ENCODE data around the gene C1orf52. TPM values are rescaled to one million over a fixed set of nuclear protein-coding genes. Genes with fewer than 3 reads are reported as not detected.

Gene C1orf52
- 30.8 and 32.2 TPM in 2 replicates for total RNA-seq
- long read RNA-seq, transcript C1orf52-201 (4 exons, 3,391 nt): major isoform, 78 of 106 reads
- long read RNA-seq, transcript C1orf52-203 (3 exons, 1,219 nt): minor isoform, 23 of 106 reads
- long read RNA-seq, partial matches to known transcripts: 3 of 106 reads
- long read RNA-seq, other reads (novel, unspliced or antisense): 2 of 106 reads

GRCh38 chr1:85259118-85259911, at the start of gene C1orf52:
Gene C1orf52, minus strand, starts transcription at chr1:85259662. Its CDS starts 29 bp downstream, at chr1:85259633.
- Mint-ChIP-seq H3K4me1 (ENCODE audit: unreplicated experiment) (peaks cover 25% of the 10 kb centered on the region), H3K27me3 (ENCODE audit: unreplicated experiment) (no peaks in the 10 kb centered on the region), H3K27ac (ENCODE audit: unreplicated experiment) (peak within 1 kb of the TSS; percentile 95), H3K4me3 (ENCODE audit: unreplicated experiment) (peak within 1 kb of the TSS; percentile 97), H3K9me3 (ENCODE audit: unreplicated experiment) (peaks cover 5% of the 10 kb centered on the region), H3K36me3 (ENCODE audit: unreplicated experiment) (peaks cover 35% of the 10 kb centered on the region)
- peak; percentile 99 for TF ChIP-seq CTCF (IDR thresholded peaks at IDR 0.05)
- peak; percentile 99 for DNase-seq (ENCODE audit: extremely low spot score, unreplicated experiment)

- no peak for TF ChIP-seq CTCF (IDR thresholded peaks at IDR 0.05)
- no peak for DNase-seq (ENCODE audit: extremely low spot score, unreplicated experiment)
- H3K4me3 Mint-ChIP-seq (ENCODE audit: unreplicated experiment): no peak overlapping the region
These were observed 49.4 kb upstream of the C1orf52 start for GRCh38 chr1:85308833-85309350.

GRCh38 chr1:85307987-85308832, 48.7 kb upstream of the C1orf52 start:
- DNase-seq (ENCODE audit: extremely low spot score, unreplicated experiment): peak; percentile 97
- H3K9me3 Mint-ChIP-seq (ENCODE audit: unreplicated experiment): no peaks in the 10 kb centered on the region
- H3K36me3 Mint-ChIP-seq (ENCODE audit: unreplicated experiment): no peaks in the 10 kb centered on the region
- peaks cover 25% of the 10 kb centered on the region for H3K4me1 Mint-ChIP-seq (ENCODE audit: unreplicated experiment)
- H3K27ac Mint-ChIP-seq (ENCODE audit: unreplicated experiment): no peak overlapping the region
- peak; percentile 100 for TF ChIP-seq CTCF (IDR thresholded peaks at IDR 0.05)
- no peak overlapping the region for H3K4me3 Mint-ChIP-seq (ENCODE audit: unreplicated experiment)
- no peaks in the 10 kb centered on the region for H3K27me3 Mint-ChIP-seq (ENCODE audit: unreplicated experiment)

More at GRCh38 chr1:85308833-85309350, 49.4 kb upstream of the C1orf52 start:
- Mint-ChIP-seq H3K9me3 (ENCODE audit: unreplicated experiment) (no peaks in the 10 kb centered on the region), H3K4me1 (ENCODE audit: unreplicated experiment) (peaks cover 31% of the 10 kb centered on the region), H3K36me3 (ENCODE audit: unreplicated experiment) (no peaks in the 10 kb centered on the region), H3K27ac (ENCODE audit: unreplicated experiment) (no peak overlapping the region), H3K27me3 (ENCODE audit: unreplicated experiment) (no peaks in the 10 kb centered on the region)

GRCh38 chr1:85306236-85306635, 46.8 kb upstream of the C1orf52 start:
- Mint-ChIP-seq H3K4me3 (ENCODE audit: unreplicated experiment) (no peak overlapping the region), H3K36me3 (ENCODE audit: unreplicated experiment) (no peaks in the 10 kb centered on the region), H3K9me3 (ENCODE audit: unreplicated experiment) (no peaks in the 10 kb centered on the region), H3K27me3 (ENCODE audit: unreplicated experiment) (no peaks in the 10 kb centered on the region), H3K4me1 (ENCODE audit: unreplicated experiment) (peaks cover 11% of the 10 kb centered on the region), H3K27ac (ENCODE audit: unreplicated experiment) (no peak overlapping the region)
- no peak for TF ChIP-seq CTCF (IDR thresholded peaks at IDR 0.05)
- DNase-seq (ENCODE audit: extremely low spot score, unreplicated experiment): no peak

Measured in osteocyte (in vitro differentiated cells).